ENCODE results near the gene MACROH2A1. TPM values are rescaled to one million over a fixed set of nuclear protein-coding genes. Genes with fewer than 3 reads are reported as not detected.

The MACROH2A1 gene
- total and polyA plus RNA-seq, 9 of the 15 experiments (the other 6 are each of a cell fraction or from before 2014, with no cell fraction given), result 44.9 to 289 (median 193) TPM

DNA sequence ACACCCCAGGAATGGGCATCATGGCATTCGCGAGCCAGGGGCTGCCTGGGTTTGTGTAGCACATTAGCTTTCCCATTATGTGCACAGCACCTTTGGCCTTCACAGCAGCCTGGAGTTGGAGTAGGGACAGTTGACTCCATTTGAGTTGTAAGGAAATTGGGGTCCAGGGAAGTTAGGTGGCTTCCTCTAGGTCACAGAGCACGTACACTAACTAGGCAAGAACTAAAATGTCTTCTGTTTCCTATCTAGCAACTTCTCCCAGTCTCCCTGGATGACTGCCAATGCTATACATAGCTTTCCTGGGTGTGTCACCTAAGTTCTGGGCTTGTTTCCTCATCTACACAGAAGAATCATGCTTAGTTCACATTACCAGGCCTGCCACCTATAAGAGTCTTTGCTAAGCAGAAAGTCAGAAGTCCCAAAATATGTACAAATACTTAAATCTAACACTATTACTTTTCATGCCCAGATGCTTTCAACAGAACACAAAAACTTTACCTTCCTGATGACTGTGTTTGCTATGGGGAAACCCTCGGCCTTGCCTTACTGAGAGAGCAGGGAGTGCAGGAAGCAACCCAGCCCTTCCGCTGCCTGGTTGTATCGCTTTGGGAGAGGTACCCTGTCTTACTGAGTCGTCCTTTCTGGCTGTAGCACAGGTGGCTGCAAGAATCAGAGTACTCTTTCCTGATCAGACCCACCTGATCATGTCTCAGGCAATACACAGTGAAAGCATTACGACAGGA lies 12.0 kb downstream of the MACROH2A1 start:
- DNase-seq (ENCODE audit: extremely low read depth in 1 of 4, low spot score in 3 of 4) (peak; percentile 35 to 92 (median 63)), FAIRE-seq (peak; percentile 92), ATAC-seq (peak; percentile 84)
- Histone ChIP-seq H2AFZ (ENCODE audit: low read depth, low read length) (peak overlapping the region; percentile 10; the same call in 1 of the 2 replicates), H3K4me2 (ENCODE audit: insufficient read depth, low read length) (peak overlapping the region; percentile 80), H3K79me2 (ENCODE audit: control insufficient read depth, insufficient read depth, low read length) (peaks cover 88% of the 10 kb centered on the region), H3K27ac (ENCODE audit: extremely low read depth, low read depth, low read length) (peak overlapping the region; percentile 71), H4K20me1 (replicated peaks; ENCODE audit: control insufficient read depth, insufficient read depth, low read length) (peaks cover 23% of the 10 kb centered on the region), H3K27me3 (ENCODE audit: control insufficient read depth in 2 of 2, insufficient read depth in 2 of 2, low read length in 2 of 2) (no peaks in the 10 kb centered on the region), H3K9me1 (ENCODE audit: control insufficient read depth, insufficient read depth, low read length) (peaks cover 3% of the 10 kb centered on the region), H3K4me3 (no peak overlapping the region), H3K4me1 (replicated peaks in 1 of 2; ENCODE audit: control insufficient read depth in 2 of 2, insufficient read depth in 2 of 2, low read length in 2 of 2) (peaks cover 25 to 42% of the 10 kb centered on the region in 2 experiments; a peak in 4 of 5 replicates), H3K9me3 (replicated peaks; ENCODE audit: control insufficient read depth, insufficient read depth, low read depth, low read length) (no peaks in the 10 kb centered on the region), H3K9ac (ENCODE audit: insufficient read depth in 1 of 2, low read depth in 2 of 2, low read length in 2 of 2) (peak overlapping the region; percentile 26 to 83), H3K36me3 (ENCODE audit: control insufficient read depth, insufficient read depth, low read length) (peaks cover 92% of the 10 kb centered on the region)
- ChIA-PET POLR2A (interaction anchor here (0.6 to 5.2 kb wide), 7 partner anchors 7 to 142 kb away, joined by 3 to 28 read pairs (median 3); no protein-coding TSS in a partner anchor), CTCF (ENCODE audit: low intra/inter-chr PET ratio) (no interaction called here)
- WGBS (ENCODE audit: insufficient coverage, low coverage, missing lambda C conversion rate), result 36% methylated on average over 8 of the region's 8 CpGs
- intact Hi-C loops (cut with micrococcal nuclease) (no loop called here), in situ Hi-C loops (cut with MboI) (no loop called here)
- BruUV-seq (replicated peaks), result no TSS peak
- TF ChIP-seq CTBP1 (IDR thresholded peaks at IDR 0.05; ENCODE audit: borderline replicate concordance) (peak; percentile 74), ZBTB9 (CRISPR knock-in tag; IDR thresholded peaks at IDR 0.05) (peak; percentile 68; the same call in 1 of the 2 replicates), ZBTB17 (CRISPR knock-in tag; IDR thresholded peaks at IDR 0.05) (peak; percentile 9; the same call in 1 of the 2 replicates), GABPA (tag; conservative IDR thresholded peaks at IDR 0.05; ENCODE audit: low read depth) (no peak), TEAD1 (CRISPR knock-in tag; IDR thresholded peaks at IDR 0.05) (peak; percentile 86 to 87; a peak in 3 of 4 replicates), SIN3B (IDR thresholded peaks at IDR 0.05; ENCODE audit: low read depth) (no peak), ETV5 (CRISPR knock-in tag; IDR thresholded peaks at IDR 0.05; ENCODE audit: low read depth) (peak; percentile 35; the same call in 1 of the 2 replicates), BRD9 (IDR thresholded peaks at IDR 0.05; ENCODE audit: low read depth, partially characterized antibody) (peak; percentile 30), ZNF324 (CRISPR knock-in tag; IDR thresholded peaks at IDR 0.05) (no peak), HMG20B (CRISPR knock-in tag; IDR thresholded peaks at IDR 0.05) (no peak), LEF1 (IDR thresholded peaks at IDR 0.05) (peak; percentile 64; the same call in 1 of the 2 replicates), NCOR1 (IDR thresholded peaks at IDR 0.05) (peak; percentile 50), OTX1 (CRISPR knock-in tag; IDR thresholded peaks at IDR 0.05) (no peak), BRCA1 (IDR thresholded peaks at IDR 0.05) (no peak), BRCA1 (CRISPR knock-in tag; IDR thresholded peaks at IDR 0.05) (no peak), SMARCC2 (IDR thresholded peaks at IDR 0.05; ENCODE audit: low read depth) (0 out of 2 replicates have a peak, but pooled peaks have one; percentile 43), ZNF175 (CRISPR knock-in tag; IDR thresholded peaks at IDR 0.05; ENCODE audit: low read depth) (no peak)
- TF ChIP-seq, protein P1, sequence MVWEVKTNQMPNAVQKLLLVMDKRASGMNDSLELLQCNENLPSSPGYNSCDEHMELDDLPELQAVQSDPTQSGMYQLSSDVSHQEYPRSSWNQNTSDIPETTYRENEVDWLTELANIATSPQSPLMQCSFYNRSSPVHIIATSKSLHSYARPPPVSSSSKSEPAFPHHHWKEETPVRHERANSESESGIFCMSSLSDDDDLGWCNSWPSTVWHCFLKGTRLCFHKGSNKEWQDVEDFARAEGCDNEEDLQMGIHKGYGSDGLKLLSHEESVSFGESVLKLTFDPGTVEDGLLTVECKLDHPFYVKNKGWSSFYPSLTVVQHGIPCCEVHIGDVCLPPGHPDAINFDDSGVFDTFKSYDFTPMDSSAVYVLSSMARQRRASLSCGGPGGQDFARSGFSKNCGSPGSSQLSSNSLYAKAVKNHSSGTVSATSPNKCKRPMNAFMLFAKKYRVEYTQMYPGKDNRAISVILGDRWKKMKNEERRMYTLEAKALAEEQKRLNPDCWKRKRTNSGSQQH (CRISPR knock-in tag; IDR thresholded peaks at IDR 0.05), result no peak
- TF ChIP-seq, protein P2, sequence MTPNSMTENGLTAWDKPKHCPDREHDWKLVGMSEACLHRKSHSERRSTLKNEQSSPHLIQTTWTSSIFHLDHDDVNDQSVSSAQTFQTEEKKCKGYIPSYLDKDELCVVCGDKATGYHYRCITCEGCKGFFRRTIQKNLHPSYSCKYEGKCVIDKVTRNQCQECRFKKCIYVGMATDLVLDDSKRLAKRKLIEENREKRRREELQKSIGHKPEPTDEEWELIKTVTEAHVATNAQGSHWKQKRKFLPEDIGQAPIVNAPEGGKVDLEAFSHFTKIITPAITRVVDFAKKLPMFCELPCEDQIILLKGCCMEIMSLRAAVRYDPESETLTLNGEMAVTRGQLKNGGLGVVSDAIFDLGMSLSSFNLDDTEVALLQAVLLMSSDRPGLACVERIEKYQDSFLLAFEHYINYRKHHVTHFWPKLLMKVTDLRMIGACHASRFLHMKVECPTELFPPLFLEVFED (CRISPR knock-in tag; conservative IDR thresholded peaks at IDR 0.05), result no peak

All from K562 (cell line).